HCEC 1CT (cell line): Measurements from ENCODE around the gene AADACL2.
"Not testable (repeated sequence)": the region's sequence is repeated elsewhere in the genome, so short reads cannot be mapped to it uniquely, and the experiment has no call there.

Experiments
- DNase-seq: peaks from one replicate; pipeline ENCODE4 v3.0.0-alpha.2; 2017

Gene AADACL2

DNA sequence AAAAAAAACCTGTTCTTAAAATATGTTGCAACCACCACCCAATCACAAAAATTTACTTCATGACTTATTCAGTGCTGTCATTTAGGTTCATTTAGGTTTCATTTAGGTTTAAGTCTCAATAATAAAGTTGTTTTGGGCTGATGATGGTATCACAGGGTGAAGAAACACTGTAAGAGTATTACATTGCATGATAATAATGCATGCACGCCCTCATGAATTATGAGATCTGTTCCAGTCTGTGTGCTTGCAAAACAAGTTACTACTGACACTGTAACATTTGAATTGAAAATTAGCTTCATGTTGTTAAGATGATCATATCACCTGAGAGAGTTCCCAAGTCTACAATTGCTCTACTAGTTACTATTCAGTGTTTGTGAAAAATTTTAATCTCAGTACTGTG lies at the start of gene AADACL2:
Gene AADACL2, plus strand, starts transcription at position 315 of the 400 bp plus-strand sequence. CDS start 109 bp downstream, outside the sequence.
- no peak for DNase-seq

GRCh38 chr3:151684094-151684493 lies 49.6 kb upstream of the AADACL2 start:
- no peak for DNase-seq

DNA sequence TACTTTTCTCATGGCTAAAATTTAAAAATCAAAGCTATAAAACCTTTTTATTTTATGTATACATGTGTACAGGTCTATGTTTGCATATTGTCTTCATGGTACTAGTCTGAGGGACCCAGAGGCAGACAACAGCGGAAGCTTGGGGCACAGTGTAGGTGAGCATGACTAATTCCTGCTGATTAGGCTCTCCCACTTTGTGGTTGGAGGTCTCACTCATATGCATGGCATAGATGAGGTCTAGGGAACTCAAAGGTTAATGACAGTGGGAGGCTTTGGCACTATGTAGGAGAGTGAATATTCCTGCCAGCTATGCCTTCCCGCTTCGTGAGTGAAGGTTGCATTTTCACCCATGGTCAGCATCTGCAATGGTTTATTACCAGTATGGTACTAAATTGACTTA lies 47.5 kb upstream of the AADACL2 start:
- no peak for DNase-seq

GRCh38 chr3:151687076-151687475 lies 46.7 kb upstream of the AADACL2 start:
- no peak for DNase-seq

GRCh38 chr3:151688571-151688970 lies 45.2 kb upstream of the AADACL2 start:
- no peak for DNase-seq

GRCh38 chr3:151690645-151691044 lies 43.1 kb upstream of the AADACL2 start:
- DNase-seq: no peak

- DNase-seq: no peak
Measured at GRCh38 chr3:151697496-151697895, 36.2 kb upstream of the AADACL2 start.

DNA sequence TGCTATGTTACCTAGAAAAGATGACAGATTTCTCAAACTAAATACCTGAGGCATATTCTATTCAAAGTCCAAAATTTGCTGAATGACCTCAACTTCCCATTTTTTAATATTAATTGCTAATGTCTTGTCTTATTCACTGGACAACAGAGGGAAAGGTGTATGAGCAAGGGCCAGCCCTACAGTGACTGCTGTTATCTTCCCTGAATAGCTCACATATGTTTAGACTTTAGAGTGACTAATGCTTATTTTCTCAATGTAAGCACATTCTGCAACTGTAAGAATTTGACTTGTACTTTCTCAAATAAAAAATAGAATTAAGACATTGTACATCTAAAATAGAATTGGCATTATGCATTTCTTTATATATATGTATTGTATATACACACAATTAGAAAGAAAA lies 26.5 kb upstream of the AADACL2 start:
- DNase-seq: no peak

- DNase-seq: no peak
Measured at GRCh38 chr3:151708868-151709267, 24.9 kb upstream of the AADACL2 start.

- DNase-seq: peak; percentile 11
Measured at GRCh38 chr3:151709847-151710246, 23.9 kb upstream of the AADACL2 start.

GRCh38 chr3:151721294-151721693 lies 12.4 kb upstream of the AADACL2 start:
- DNase-seq: no peak

DNA sequence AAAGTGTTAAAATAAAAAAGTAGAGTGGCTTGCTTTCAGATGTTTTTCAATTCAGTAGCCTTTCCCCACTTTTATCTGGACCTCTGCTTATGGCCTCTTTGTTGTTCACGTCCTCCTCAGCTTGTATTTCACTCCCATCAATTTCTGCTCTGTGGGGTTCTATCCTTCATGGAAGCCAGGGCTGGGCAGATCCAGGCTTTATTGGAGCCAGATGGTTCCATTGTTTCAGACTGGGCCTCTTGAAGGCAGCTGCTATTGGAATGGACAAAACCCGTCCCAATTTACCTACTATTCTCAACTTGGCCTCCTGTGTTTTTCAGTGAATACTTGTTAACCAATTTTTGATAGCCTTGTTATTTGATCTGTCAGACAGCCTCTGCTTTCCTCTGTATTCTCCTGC lies 10.9 kb upstream of the AADACL2 start:
- no peak for DNase-seq

- DNase-seq: no peak
Measured at GRCh38 chr3:151724576-151725562, 8.9 kb upstream of the AADACL2 start.

- DNase-seq: no peak
Measured at GRCh38 chr3:151726016-151726415, 7.7 kb upstream of the AADACL2 start.

GRCh38 chr3:151732861-151733260 lies 866 bp upstream of the AADACL2 start:
- DNase-seq: no peak

DNA sequence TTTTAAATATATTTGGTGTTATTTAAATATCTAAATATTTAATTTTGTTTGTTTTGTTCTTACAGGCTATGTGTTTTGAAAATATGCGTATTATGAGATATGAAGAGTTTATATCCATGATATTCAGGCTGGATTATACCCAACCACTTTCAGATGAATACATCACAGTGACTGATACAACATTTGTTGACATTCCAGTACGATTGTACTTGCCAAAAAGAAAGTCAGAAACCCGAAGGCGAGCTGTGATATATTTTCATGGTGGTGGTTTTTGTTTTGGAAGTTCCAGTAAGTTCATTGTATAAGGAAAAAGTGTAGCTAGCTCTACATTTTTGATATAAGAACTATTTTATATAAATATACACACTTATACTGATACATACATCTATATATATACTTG lies 6.9 kb downstream of the AADACL2 start:
- DNase-seq: no peak

DNA sequence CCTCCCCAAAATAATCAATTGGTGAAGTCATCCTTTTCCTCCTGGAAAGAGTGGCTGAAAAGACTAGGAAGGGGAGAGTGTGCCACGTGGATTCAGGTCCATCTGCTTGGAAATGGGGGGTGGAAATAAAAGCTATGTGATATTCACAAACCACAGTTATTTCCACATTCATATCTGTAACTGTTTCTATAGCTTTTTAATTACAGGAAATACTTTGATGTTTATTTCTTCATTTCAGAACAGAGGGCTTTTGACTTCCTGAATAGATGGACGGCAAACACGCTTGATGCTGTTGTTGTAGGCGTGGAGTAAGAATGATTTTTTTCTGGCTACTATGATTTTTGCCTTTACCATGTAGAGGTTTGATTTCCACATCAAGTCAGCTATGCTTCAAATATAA lies 10.1 kb downstream of the AADACL2 start:
- DNase-seq: no peak

DNA sequence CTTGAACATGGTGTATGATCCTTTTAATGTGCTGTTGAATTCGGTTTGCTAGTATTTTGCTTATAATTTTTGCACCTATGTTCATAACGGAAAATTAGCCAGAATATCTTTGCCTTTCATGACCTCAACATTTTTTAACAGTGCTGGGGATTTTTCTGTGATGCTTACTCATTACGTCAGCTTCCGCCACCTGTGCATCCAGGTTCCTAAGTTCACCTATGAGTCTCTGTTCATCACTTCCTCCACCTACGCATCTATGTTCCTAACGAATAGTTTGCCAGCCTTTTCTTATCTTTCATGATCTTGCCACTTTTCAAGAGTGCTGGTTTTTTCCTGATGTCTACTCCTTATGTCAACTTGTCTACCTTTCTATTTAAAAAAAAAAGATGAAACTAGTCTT lies 16.5 kb downstream of the AADACL2 start:
- DNase-seq: no peak

GRCh38 chr3:151750678-151751077 lies 17.0 kb downstream of the AADACL2 start:
- no peak for DNase-seq

- DNase-seq: peak; percentile 46
Measured at GRCh38 chr3:151751161-151751560, 17.4 kb downstream of the AADACL2 start.

- DNase-seq: no peak
Measured at GRCh38 chr3:151753846-151754245, 20.1 kb downstream of the AADACL2 start.

GRCh38 chr3:151761581-151761980 lies 27.9 kb downstream of the AADACL2 start:
- DNase-seq: no peak

GRCh38 chr3:151764699-151765098 lies 31.0 kb downstream of the AADACL2 start:
- not testable (repeated sequence) for DNase-seq

DNA sequence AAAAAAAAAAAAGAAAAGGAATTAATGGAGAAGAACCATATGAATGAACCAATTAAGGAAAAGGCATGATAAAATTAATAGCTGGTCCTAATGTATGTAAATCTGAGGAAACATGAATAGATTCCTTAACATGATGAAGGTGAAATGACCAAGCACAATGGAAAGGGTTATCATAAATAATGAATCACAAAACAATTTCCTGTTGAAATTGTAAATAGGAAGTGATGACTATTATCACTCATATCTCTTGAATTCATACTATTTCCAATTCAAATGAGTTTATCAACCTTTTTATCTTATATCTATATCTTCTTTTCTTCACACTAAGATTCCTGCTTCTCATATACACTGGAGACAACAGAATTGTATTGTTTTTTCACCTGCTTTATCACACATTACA lies 32.0 kb downstream of the AADACL2 start:
- peak; percentile 34 for DNase-seq

DNA sequence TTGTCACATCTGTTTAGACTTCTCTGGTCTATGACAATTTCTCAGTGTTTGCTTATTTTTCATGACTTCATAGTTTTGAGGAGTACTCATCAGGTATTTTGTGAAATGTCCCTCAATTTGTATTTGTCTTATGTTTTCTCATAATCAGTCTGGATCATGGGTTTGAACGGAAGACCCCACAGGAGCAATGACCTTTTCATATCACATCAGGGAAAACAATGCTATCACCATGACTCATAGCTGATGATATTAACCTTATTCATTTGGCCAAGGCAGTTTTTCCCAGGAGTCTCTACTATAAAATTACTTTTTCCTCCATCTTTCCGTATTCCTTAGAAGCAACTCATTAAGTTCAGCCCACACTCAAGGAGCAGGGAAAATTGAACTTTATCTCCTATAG lies 32.7 kb downstream of the AADACL2 start:
- peak; percentile 25 for DNase-seq
